GM10248 (cell line): ENCODE results near the gene ERICH6.

Source experiments
- CTCF ChIA-PET: fragments of 300-600 bp; sonication (Branson Sonifier 250); formaldehyde crosslinking; extraction: SDS; loops from one replicate; lab custom pipeline; 2021; ENCODE audit warnings: antibody characterized with exemption; lab: Yijun Ruan, JAX
- POLR2A ChIA-PET: fragments of 350-650 bp; sonication (Branson Sonifier 250); formaldehyde crosslinking; extraction: SDS; loops from one replicate; lab custom pipeline; 2020; ENCODE audit warnings: antibody characterized with exemption; lab: Yijun Ruan, JAX
- DNase-seq: peaks from one replicate; pipeline ENCODE4 v3.0.0; 2012; ENCODE audit errors: extremely low spot score
- CTCF ChIP-seq: IDR thresholded peaks from 2 replicates; pipeline ENCODE4 v1.5.1; 2012; ENCODE audit warnings: mild to moderate bottlenecking, low read depth; ENCODE audit errors: extremely low read depth, missing control alignments, control extremely low read depth

The ERICH6 gene

DNA sequence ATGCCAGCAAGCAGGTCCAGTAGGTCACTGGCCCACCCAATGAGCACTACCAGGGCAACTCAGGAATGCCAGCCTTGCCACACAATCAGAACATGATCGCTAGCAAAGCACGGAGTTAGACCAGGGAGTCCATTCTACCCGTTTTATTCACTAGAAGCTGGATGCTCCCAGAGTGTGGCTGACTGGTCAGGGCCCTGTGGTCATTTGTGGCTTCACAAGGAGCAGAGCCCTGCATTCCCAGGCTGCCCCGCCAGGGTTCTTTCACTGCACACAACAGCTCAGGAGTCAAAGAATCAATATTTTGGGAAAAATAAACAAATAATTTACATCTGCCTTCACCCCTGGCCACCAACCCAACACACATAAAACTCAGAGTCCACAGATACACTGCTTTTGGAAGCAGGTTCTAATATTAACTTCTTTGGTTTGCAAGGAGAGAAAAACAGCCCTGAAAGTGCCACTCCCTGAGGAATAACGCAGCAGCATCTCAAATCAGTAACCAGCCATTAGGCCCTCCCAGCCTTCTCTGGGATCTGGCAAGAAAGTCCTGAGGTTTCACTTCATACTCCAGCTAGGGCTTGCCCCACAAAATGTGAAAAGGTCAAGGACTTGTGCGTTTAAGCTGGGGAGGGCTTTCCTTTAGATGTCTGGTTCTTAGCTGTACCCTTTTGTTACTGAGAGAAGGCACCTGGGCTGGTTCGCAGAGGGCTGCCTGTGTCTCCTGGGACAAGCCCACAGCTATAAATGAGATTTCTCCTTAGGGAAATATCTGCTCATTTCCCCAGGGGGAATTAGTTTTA lies 43.3 kb upstream of the ERICH6 start:
- ChIA-PET POLR2A (interaction anchor here (0.7 kb wide), 1 partner anchor 774 kb away, joined by 5 read pairs; no protein-coding TSS in a partner anchor), CTCF (interaction anchor here (1.1 to 2.1 kb wide), 4 partner anchors 9 to 25 kb away, joined by 3 to 5 read pairs (median 4); no protein-coding TSS in a partner anchor)
- no peak for TF ChIP-seq CTCF
- DNase-seq, result no peak

- POLR2A ChIA-PET, result no interaction called here
- no peak for DNase-seq
- CTCF ChIA-PET, result interaction anchor here (1.1 to 1.2 kb wide), 3 partner anchors 17 to 423 kb away, joined by 3 to 7 read pairs (median 3); partner anchors contain the start of gene SIAH2
- TF ChIP-seq CTCF, result no peak
Measured at GRCh38 chr3:150745832-150746231, 42.1 kb upstream of the ERICH6 start.

GRCh38 chr3:150744919-150745211 lies 41.1 kb upstream of the ERICH6 start:
- CTCF ChIA-PET, result interaction anchor here (1.3 to 2.6 kb wide), 2 partner anchors 17 to 23 kb away, joined by 5 to 9 read pairs; no protein-coding TSS in a partner anchor
- POLR2A ChIA-PET, result no interaction called here
- no peak for DNase-seq
- TF ChIP-seq CTCF, result no peak

DNA sequence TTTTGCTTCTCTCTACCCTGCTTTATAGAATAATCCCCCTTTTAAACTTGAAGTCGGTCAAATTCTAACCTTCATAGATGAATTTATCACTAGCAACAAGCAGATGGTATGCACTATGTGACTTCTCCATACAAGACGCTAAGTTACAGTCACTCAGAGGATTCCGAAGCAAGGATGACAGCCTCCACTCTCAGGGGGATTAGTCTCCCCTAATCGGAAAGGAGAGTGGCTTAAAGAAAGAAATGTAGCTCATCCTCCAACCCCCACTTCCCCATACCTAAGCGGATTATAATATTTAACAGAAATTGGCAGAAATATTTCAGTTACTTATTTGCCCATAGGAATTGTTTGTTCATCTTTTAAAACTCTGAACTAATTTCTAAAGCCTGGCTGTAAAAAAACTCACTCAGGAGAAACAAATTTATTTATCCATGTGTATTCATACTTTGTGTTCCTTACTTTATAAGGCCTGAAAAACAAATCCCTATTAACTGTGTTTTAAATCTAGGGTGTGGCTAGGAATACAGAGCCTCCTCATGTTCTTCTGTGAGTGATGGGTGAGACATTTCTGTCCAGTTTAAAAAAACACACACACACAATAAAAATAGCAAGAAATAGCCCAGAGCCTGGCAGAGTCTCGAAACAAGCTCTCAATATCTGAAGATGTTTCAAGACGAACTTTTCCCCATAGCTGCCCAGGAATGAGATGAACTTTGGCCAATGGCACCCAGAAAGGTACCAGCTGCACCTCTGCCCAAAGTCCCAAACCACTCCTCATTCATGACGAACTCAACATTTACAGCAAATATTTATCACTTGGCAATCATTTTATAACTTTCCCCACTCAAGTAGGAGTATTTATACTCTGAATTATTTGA lies 40.6 kb upstream of the ERICH6 start:
- no peak for TF ChIP-seq CTCF
- POLR2A ChIA-PET, result no interaction called here
- no peak for DNase-seq
- CTCF ChIA-PET, result interaction anchor here (1.3 to 2.6 kb wide), 2 partner anchors 18 to 23 kb away, joined by 5 to 9 read pairs; no protein-coding TSS in a partner anchor

DNA sequence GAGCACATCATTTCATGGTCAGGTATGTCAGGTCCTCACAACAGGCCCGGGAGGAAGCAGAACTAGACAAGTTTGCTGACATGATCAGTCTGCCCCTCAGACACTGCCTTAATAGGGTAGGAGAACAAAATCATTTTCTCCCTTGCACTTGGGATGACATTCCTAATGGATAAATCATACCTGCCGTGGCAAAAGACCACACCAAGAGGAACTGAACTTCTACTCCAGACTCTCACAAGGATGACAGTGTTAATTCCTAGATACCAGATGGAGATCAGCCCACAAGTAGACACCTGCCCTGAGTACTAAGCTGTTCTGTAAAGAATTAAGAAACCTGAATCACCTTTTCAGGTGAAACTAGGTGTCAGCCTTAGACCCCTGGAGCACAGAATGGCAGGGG lies 39.8 kb upstream of the ERICH6 start:
- no peak for TF ChIP-seq CTCF
- DNase-seq, result no peak
- POLR2A ChIA-PET, result interaction anchor here (0.6 kb wide), 1 partner anchor 174 kb away, joined by 4 read pairs; no protein-coding TSS in a partner anchor
- CTCF ChIA-PET, result interaction anchor here (1.0 to 2.6 kb wide), 3 partner anchors 10 to 22 kb away, joined by 3 to 9 read pairs (median 4); no protein-coding TSS in a partner anchor

GRCh38 chr3:150742679-150743078 lies 39.0 kb upstream of the ERICH6 start:
- DNase-seq, result no peak
- POLR2A ChIA-PET, result no interaction called here
- CTCF ChIA-PET, result interaction anchor here (0.7 to 2.6 kb wide), 4 partner anchors 11 to 21 kb away, joined by 3 to 9 read pairs (median 4); no protein-coding TSS in a partner anchor
- no peak for TF ChIP-seq CTCF
